HG03097 (cell line): ENCODE results near the gene HRCT1.
"Not testable (repeated sequence)": the region's sequence is repeated elsewhere in the genome, so short reads cannot be mapped to it uniquely, and the experiment has no call there.

ENCODE experiments used
- ATAC-seq: cut with Tn5 transposase; IDR thresholded peaks from one replicate; pipeline ENCODE4 v1.9.1; 2021; ENCODE audit not compliant: unreplicated experiment, low FRiP score

Gene HRCT1

DNA sequence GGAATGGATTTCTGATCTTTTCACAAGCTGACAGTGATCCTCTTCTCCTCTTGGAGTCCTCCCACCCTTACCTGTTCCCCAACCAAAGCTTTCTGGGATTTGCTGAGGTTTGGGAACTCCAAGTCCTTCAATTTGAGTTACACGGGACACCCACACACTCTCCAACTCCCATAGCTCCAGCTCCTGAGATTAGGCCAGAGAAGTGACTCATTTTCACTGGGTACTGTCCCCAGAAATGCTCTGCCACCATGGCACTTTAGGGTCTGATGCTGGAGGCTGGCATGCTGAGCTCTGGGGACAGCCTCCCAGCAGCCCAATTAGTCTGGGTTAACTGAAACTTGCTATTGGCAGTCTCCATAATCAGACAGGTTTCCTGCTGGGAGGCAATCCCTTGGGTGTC is 14.0 kb upstream of the HRCT1 start:
- ATAC-seq = no peak

DNA sequence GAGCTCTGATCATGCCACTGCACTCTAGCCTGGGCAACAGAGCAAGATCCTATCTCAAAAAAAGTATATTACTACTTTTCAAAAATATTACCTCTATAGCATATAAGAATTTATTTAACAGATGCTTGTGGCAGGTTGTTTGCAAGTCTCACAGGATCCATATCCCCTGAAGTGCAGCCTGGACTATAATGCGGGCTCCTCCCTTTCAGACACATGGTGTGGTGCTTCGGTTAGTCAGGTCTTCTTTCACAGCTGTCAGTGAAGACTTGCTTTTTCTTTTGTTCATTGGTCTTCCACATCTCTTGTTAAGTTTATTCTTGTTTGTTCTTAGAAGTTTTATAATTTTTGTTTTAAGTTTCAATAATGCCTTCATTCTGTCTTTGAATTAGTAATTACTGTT is 9.4 kb upstream of the HRCT1 start:
- ATAC-seq = no peak

DNA sequence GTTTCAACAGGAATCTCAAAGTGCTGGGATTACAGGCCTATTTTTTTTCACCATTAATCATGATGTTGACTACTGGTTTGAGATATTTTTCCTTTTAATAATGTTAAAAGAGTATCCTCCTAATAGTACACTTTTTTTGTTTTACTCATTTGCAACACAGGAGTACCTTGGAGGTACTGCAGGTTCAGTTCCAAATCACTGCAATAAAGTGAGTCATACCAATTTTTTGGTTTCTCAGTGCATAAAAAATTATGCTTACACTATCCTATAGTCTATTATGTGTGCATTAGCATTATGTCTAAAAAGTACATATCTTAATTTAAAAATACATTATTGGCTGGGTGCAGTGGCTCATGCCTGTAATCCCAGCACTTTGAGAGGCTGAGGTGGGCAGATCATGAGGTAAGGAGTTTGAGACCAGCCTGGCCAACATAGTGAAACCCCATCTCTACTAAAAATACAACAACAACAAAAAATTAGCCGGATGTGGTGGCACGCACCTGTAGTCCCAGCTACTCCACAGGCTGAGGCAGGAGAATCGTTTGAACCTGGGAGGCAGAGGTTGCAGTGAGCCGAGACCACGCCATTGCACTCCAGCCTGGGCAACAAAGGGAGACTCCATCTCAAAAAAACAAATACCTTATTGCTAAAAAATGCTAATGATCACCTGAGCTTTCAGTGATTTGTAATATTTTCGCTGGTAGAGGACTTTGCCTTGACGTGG is 8.5 kb upstream of the HRCT1 start:
- not testable (repeated sequence) for ATAC-seq

DNA sequence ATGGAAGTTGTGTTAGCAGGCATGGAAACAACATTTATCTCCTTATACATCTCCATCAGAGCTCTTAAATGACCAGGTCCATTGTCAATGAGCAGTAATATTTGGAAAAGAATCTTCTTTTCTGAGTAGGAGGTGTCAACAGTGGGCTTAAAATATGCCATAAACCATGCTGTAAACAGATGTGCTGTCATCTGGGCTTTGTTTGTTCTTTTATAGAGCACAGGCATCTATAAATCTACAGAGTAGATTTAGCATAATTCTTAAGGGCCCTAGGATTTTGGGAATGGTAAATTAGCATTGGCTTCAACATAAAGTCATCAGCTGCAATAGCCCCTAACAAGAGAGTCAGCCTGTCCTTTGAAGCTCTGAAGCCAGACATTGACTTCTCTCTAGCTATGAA is 7.7 kb upstream of the HRCT1 start:
- no peak for ATAC-seq

DNA sequence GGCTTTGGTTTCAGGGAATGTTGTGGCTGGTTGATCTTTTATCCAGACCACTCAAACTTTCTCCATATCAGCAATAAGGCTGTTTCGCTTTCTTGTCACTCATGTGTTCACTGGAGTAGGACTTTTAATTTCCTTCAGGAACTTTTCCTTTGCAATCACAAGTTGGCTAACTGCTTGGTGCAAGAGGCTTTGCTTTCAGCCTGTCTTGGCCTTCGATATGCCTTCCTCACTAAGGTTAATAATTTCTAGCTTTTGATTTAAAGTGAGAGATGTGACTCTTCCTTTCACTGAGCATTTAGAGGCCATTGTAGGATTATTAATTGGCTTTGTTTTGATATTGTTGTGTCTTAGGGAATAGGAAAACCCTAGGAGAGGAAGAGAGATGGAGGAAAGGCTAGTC is 7.0 kb upstream of the HRCT1 start:
- no peak for ATAC-seq

DNA sequence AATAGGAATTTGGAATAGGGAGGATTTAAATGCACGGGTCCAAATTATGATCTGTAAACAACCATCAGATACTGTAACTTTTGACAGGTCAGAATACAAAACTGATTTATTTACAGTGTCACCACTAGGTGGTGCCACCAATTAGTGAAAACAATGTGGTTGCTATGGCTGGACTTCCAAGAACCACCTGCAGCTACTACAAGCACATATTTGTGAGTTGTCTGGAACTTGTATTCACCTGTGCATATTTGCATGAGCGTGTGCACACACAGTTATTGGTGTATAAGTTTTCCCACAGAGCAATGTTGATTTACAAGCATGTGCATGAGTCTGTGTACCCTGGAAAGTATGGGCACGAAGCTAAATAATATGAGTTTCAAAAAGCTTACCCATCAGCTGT is 3.0 kb upstream of the HRCT1 start:
- ATAC-seq = no peak

DNA sequence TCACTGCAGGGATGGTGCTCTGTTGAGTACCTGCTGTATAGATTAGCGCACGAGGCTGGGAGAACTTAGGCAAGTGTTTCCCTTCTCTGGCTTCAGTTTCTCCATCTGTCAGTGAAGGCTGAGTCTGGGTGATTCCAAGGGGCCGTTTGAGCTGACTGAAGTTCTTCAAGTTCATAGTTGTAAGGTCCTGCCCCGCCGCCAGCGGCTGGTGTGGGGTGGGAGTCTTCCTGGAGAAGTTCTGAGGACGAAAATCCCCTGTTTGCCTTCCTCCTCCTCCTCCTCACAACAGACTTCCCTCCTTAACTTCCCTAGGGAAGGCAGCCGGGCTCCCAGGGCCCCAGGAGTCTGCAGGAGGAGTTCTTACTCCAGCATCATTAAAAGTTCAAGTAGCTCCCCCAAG is 1.7 kb upstream of the HRCT1 start:
- no peak for ATAC-seq

DNA sequence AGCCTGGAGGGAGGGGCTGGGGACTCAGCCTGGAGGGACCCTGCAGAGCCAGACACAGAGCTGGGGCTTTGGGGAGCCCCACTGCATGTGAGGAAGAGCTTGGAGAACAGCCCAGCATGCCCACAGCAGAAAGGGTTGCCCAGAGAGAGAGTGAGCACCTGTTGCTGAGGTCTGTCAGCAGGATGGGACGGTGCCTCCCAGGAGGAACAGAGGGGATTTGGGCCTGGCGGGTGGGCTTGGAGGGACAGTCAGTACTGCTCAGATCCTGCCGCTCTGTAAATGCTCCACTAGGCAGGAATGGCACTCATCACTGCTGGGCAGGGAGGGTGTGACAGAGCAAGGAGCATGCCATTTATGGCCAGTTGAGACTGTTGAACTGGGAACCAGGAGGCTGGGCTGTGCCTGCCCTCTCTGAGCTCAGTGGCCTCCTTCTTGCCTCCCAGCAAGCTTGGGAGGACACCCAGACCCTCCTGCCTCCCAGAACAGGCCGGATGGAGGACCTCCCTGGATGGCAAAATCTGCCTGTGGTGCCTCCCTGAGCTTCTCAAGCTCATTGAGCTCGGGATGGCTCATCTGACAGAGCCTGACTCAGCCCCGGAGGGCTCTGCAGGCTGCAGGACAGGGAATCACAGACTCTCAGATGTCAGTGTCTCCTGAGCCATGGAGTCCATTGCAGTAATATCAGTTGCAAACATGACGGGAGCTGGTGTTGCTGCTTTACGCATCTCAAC is 786 bp upstream of the HRCT1 start:
- ATAC-seq = no peak

DNA sequence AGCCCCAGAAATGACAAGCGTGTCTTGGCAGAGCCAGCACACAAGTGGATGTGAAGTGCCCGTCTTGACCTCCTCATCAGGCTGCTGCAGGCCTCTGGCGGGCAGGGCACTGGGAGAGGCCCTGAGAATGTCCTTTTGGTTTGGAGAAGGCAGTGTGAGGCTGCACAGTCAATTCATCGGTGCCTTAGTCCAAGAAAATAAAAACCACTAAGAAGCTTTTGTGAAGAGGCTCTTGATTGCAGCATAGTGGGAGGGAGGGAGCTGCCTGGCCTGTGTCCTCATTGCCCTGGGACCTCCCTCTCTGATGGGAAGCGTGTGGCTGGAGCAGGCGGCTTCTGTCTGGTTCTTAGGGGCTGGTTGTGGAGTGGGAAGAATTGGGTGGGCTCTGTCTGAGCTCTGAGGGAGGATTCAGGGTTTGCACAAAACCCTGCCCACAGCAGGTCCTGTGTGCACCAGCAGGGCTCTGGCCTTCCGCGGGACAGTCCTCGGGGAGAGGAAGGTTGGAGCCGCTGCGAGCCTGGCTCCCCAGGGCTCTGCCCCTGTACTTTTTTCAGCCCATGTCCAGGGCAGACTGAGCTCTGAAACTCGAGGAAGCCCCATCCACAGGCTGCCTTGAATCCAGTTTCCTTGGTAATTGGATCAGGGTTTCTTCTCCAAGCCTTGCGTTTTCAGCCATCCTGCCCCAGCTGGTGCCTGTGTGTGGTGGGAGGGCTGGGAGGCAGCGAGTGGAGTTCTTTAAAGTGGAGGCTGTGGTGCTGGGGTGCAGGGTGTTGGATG is 1.1 kb downstream of the HRCT1 start:
- no peak for ATAC-seq

DNA sequence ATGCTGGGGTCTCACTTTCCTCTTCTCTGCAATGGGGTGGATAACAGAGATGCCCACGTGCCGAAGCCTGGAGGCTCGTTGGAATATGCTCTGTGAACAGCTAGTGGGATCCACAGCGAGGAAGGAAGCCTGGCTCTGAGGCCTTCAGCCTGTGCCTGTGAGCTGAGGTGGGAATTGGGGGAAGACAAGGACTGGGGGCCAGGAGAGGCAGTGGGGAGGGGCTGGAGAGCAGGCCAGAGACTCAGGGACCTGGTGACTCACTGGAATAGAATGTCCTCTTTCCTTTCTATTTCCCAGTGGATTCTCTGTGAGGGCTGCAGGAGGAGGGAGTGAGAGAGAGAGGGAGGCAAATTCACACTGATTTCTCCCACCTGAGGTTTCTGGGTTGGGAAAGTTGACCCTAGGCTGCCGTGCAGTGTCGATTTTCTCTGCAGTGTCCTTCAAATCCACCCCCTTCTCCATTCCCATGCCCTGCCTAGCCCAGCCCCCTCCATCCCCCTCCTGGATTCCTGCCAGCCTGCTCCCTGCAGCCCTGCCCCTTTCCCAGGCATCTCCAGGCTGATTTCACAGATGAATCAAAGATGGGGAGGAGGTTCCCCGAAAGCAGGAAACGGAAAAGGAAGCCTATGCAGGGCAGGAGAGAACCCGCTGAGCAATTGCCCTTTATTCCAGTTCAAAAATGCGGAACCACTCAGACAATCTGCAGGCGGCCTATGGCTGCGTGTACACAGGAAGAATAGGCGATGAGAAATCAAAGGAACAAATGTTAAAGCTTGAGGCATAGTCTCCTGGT is 1.9 kb downstream of the HRCT1 start:
- no peak for ATAC-seq

DNA sequence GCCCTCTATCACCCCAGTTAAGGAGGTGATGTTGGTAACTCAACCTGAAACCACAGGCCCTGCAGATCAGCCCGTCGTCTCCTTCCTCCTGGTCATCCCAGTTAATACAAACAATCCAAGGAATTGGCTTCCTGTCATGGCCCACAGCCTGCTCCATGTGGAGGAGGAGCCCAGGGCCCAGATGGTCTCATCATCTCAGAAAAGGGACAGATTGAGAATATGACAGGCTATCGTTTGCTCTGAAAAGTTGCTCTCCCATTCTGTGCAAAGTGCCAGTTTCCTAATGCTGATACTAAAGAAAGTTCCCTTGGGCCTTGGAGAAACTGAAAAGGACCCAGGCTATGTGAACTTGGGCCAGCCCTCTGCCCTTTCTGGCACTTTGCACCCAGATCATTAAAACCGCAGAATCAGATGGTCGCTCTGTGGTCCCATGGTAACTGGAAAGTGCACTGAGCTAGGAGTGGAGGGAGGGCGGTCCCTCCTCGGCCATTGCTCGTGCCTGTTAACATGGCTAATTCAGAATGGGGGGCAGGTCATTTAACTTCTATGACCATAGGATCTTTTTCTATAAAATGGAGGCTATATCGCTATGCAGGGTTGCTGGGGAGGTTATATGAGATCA is 2.6 kb downstream of the HRCT1 start:
- ATAC-seq = no peak

DNA sequence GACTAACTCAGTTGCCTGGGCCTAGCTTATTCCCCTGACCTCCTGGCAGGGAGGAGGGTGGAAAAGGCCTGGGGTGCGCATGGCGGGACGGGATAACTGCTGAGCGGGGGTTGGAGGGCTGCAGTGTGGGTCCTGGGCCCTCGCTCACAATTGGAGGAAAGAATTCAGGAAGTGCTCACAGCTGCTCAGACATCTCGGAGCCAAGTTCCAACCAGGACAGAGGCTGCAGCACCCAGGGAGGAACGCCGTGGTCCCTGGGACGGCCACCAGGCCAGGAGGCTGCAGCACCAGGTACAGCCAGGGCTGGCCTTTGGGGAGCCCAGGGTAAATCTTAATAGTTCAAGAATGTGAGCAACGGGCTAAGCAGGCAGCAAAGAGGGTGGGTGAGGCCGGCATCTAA is 3.3 kb downstream of the HRCT1 start, which contains the start of gene SPAAR:
Gene SPAAR, plus strand, starts transcription at position 217 of the 400 bp plus-strand sequence. CDS start 974 bp downstream, outside the sequence.
- ATAC-seq = no peak

DNA sequence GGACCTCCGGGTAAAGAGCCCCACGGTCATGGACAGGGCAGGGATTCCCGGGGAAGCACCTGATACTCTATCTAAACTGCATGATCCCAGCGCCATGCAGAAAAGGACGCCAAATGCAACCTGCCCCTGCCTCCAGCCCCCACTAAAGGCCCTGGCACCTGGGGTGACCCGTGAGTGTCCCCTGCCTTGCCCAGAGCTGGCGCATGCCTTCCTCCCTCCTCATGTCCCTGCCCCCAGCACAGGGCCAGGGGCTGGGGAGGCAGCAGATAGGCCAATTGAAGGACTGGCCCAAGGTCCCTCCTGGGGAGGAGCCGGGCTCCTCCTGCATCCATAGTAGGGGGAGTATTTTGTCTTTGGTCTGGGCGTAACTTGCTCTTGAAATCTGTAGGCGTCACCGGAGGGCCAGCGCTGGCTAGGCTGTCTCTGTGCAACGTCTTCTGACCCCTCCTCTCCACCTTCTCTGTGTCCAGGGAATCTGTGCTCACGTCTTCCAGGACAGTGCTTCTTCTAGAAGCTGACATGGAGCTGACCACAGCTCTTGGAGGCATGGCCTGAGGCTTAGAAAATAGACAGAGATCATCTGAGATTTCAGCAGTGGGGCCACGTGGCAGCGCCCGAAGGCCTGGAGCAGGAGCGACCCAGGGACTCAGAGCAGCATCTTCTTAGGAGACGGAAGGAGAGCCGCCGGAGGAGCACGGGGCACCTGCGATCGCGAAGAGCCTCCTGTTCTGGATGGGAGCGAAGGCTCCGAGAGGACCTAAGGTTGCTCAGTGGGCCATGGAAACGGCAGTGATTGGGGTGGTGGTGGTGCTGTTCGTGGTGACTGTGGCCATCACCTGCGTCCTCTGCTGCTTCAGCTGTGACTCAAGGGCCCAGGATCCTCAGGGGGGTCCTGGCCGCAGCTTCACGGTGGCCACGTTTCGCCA is 3.9 kb downstream of the HRCT1 start:
- ATAC-seq = no peak

DNA sequence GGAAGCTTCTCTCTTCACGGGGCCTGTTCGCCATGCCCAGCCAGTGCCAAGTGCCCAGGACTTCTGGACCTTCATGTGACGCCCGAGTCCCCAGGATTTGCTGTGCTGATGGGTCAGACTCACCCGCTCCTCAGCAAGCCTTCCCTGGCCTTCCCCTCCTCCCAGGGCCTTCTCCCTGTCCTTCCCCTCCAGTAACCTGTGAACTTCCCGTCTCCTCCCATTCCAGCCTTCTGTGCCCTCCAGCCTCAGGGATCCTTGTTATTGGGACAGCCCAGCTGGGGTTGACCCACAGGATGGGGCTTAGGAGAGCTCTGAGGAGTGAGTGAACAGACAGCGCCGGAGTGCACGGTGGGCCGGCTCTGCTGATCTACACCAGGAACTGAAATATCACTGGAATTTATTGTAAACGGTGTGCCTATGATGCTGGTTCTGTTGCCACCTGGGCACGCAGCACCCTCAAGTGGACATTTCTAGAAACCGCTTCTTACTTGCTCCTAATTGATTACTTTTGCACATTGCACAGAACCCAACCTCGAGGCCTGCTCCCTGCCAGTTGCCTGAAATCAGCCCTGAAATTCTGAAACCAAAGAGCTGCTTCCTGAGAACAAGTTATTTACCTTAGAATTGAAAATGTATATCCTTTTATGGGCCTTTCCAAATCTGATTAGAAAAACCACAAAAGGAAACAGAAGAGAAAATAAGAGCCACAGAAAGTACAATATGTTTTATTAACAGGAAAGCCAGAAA is 4.8 kb downstream of the HRCT1 start:
- ATAC-seq = no peak

DNA sequence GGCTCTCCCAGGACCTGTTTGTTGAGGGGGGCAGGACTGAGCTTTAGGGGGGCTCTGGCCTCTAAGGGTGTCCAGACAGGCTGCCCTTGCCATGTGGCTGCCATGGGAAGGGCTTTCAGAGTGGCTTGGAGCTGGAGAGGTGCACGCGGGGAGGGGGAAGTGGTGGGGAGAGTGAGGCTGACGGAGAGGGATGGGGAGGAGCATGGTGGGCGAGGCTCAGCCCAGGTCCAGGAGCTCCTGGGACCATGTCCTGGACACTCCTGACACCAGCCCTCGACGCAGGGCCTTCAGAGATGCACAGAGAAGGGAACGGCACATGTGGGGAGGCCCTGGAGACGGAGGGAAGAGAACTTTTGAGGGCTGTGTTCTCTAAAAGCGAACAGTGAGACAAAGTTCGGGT is 5.7 kb downstream of the HRCT1 start:
- no peak for ATAC-seq

DNA sequence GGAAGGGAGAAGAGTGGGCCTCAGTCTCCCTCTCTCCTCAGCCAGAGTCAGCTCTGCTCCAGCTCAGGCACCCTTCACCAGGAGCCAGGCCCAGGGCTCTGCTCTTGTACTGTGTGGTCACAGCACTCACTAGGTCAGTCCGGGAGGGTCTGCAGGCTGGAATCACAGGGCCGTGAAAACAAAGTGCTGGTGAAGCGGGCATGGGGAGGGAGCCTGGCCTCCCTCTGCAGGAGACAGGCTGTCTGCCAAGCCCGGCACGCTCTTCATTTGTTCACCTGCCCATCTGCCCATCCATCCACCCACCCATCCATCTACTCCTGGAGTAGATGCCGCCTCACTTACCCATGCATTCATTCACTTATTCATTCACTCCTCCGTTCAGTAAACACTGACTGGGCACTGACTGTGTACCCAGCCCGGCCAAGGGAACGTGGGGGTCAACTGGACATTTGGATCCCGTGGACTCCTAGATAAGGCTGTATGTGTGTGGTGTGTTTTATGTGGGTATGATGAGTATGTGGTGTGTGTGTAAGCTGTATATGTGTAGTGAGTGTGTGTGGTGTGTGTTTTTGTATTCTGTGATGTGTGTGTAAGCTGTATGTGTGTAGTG is 6.9 kb downstream of the HRCT1 start:
- no peak for ATAC-seq

DNA sequence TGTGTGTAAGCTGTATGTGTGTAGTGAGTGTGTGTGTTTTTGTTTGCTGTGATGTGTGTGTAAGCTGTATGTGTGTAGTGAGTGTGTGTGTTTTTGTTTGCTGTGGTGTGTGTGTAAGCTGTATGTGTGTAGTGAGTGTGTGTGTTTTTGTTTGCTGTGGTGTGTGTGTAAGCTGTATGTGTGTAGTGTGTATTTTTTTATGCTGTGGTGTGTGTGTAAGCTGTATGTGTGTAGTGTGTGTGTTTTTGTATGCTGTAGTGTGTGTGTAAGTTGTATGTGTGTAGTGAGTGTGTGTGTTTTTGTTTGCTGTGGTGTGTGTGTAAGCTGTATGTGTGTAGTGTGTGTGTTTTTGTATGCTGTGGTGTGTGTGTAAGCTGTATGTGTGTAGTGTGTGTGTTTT is 7.4 kb downstream of the HRCT1 start:
- not testable (repeated sequence) for ATAC-seq

DNA sequence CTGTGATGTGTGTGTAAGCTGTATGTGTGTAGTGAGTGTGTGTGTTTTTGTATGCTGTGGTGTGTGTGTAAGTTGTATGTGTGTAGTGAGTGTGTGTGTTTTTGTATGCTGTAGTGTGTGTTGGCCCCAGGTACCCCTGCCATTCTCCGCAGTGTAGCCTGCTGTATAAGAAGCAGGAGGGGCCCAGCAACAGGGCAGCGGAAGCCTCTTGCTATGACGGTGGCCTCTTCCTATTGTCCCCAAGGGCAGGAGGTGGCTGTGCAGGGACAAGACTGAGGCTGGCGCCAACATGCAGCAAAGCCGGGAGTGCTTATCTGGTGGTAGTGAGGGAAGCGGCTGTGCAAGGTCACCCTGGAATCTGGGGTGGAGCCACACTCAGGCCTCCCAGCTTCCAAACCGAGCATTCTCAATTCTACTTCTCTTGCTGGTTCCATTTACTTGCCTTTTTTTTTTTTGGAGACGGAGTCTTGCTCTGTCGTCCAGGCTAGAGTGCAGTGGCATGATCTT is 8.4 kb downstream of the HRCT1 start:
- no peak for ATAC-seq
